Panc1 (cell line): ENCODE results near the gene TAF1A. TPM values are rescaled to one million over a fixed set of nuclear protein-coding genes. Genes with fewer than 3 reads are reported as not detected.

ENCODE experiments used
- ATAC-seq: fragments of 200-7000 bp; cut with Tn5 transposase; 2 replicates; pipeline ENCODE4 v1.9.1; 2020; ENCODE audit warnings: mild to moderate bottlenecking, moderate library complexity
- BruUV-seq: library from RNA; stranded (reverse); fragments of 400-500 nt; replicated peaks from 2 replicates; lab custom pipeline; 2021; lab: Mats Ljungman, UMichigan
- CTCF ChIA-PET: fragments of 300-600 bp; sonication (Branson Sonifier 250); formaldehyde crosslinking; loops from one replicate; lab custom pipeline; 2022; ENCODE audit warnings: antibody characterized with exemption; lab: Charles Lee
- POLR2A ChIA-PET: fragments of 300-600 bp; sonication (Branson Sonifier 250); formaldehyde crosslinking; loops from one replicate; lab custom pipeline; 2022; ENCODE audit warnings: antibody characterized with exemption; lab: Charles Lee
- DNase-seq: peaks from one replicate; pipeline ENCODE4 v3.0.0-alpha.2; 2010; ENCODE audit warnings: low read depth, low spot score
- H3K27ac ChIP-seq: 2 replicates; pipeline ENCODE4 v1.5.1; 2011; ENCODE audit warnings: mild to moderate bottlenecking, low read length, inconsistent platforms
- H3K27me3 ChIP-seq: fragments of 200-500 bp; sonication (Bioruptor generic); 2 replicates; pipeline ENCODE4 v1.6.0; 2014; ENCODE audit warnings: low read length, inconsistent platforms; ENCODE audit not compliant: control insufficient read depth, insufficient read depth
- H3K36me3 ChIP-seq: fragments of 200-500 bp; sonication (Bioruptor generic); 2 replicates; pipeline ENCODE4 v1.5.1; 2014; ENCODE audit warnings: inconsistent platforms, mild to moderate bottlenecking, low read length, moderate library complexity; ENCODE audit not compliant: control insufficient read depth, insufficient read depth
- H3K4me1 ChIP-seq: 2 replicates; pipeline ENCODE4 v1.5.1; 2011; ENCODE audit warnings: inconsistent platforms, mild to moderate bottlenecking, low read length, moderate library complexity; ENCODE audit not compliant: control insufficient read depth, insufficient read depth
- H3K4me3 ChIP-seq, 2 experiments: 2 replicates each; pipeline ENCODE4 v1.5.1; 2011 to 2012; ENCODE audit warnings: low read depth in 2 of 2, low read length in 2 of 2, mild to moderate bottlenecking in 2 of 2, inconsistent platforms in 1 of 2, moderate library complexity in 1 of 2
- H3K9me3 ChIP-seq: fragments of 200-500 bp; sonication (Bioruptor generic); 2 replicates; pipeline ENCODE4 v1.5.1; 2014; ENCODE audit warnings: low read depth, mild to moderate bottlenecking, inconsistent platforms, low read length, moderate library complexity; ENCODE audit not compliant: control insufficient read depth, insufficient read depth
- POLR2AphosphoS5 ChIP-seq: IDR thresholded peaks from 2 replicates; pipeline ENCODE4 v1.6.1; 2012; ENCODE audit warnings: mild to moderate bottlenecking, low read depth, low read length, moderate library complexity
- SIN3A ChIP-seq: IDR thresholded peaks from 2 replicates; pipeline ENCODE4 v1.6.1; 2012; ENCODE audit warnings: low read depth, mild to moderate bottlenecking, low read length, moderate library complexity, borderline replicate concordance; ENCODE audit not compliant: insufficient read depth
- TCF7L2 ChIP-seq: IDR thresholded peaks from 2 replicates; pipeline ENCODE4 v1.6.1; 2011; ENCODE audit warnings: mild to moderate bottlenecking, low read depth, low read length, inconsistent platforms
- in situ Hi-C: cut with HindIII; loops from 2 replicates; pipeline ENCODE4 v1.10.0; 2016; ENCODE audit warnings: low sequenced_read_pairs, low pct_unique_long_range_greater_than_20kb
- intact Hi-C: fragments of 100-400 bp; cut with micrococcal nuclease; formaldehyde crosslinking; loops from one replicate; pipeline ENCODE4 v1.10.0; 2022; ENCODE audit not compliant: unreplicated experiment
- total RNA-seq: library from RNA; stranded (reverse); gene quantifications from one replicate; pipeline ENCODE4 v1.2.1, GENCODE V29; 2021; ENCODE audit not compliant: unreplicated experiment
- TF ChIP-seq, protein P1 (sequence below): fragments of 450-650 bp; IDR thresholded peaks from 2 replicates; pipeline ENCODE4 v1.5.1; 2017; ENCODE audit warnings: mild to moderate bottlenecking
- TF ChIP-seq, protein P2 (sequence below), 2 experiments: IDR thresholded peaks; 2 replicates each; pipeline ENCODE4 v1.6.1; 2011 to 2012; ENCODE audit warnings: low read depth in 2 of 2, control low read depth in 1 of 2, low read length in 1 of 2, mild to moderate bottlenecking in 1 of 2, moderate library complexity in 1 of 2; ENCODE audit not compliant: insufficient read depth in 1 of 2

Gene TAF1A
- total RNA-seq, 1 experiment from 2014 or later = 11.6 TPM

DNA sequence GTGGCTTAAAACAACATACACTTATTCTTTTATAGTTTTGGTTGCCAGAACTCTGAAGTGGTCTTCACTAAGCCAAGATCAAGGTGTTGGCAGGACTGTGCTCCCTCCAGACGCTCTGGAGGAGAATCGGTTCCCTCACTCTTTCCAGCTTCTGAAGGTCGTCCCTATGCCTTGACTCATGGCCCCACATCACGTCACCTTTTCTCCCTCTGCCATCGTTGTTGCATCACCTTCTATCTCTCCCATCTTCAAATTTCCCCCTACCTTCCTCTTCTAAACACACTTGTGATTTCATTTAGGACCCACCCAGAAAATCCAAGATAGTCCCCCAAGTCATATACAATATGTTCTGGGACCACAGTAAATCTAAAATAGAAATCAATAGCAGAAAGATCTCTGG, 54.3 kb downstream of the TAF1A start:
- intact Hi-C loops = no loop called here
- DNase-seq (no peak), ATAC-seq (no peak)
- Histone ChIP-seq H3K9me3 (no peaks in the 10 kb centered on the region), H3K27me3 (no peaks in the 10 kb centered on the region), H3K36me3 (no peaks in the 10 kb centered on the region), H3K4me1 (no peaks in the 10 kb centered on the region), H3K4me3 (no peak overlapping the region), H3K27ac (no peak overlapping the region)
- ChIA-PET POLR2A (no interaction called here), CTCF (no interaction called here)
- TF ChIP-seq SIN3A (no peak), TCF7L2 (no peak), POLR2AphosphoS5 (no peak)
- TF ChIP-seq, protein P1, sequence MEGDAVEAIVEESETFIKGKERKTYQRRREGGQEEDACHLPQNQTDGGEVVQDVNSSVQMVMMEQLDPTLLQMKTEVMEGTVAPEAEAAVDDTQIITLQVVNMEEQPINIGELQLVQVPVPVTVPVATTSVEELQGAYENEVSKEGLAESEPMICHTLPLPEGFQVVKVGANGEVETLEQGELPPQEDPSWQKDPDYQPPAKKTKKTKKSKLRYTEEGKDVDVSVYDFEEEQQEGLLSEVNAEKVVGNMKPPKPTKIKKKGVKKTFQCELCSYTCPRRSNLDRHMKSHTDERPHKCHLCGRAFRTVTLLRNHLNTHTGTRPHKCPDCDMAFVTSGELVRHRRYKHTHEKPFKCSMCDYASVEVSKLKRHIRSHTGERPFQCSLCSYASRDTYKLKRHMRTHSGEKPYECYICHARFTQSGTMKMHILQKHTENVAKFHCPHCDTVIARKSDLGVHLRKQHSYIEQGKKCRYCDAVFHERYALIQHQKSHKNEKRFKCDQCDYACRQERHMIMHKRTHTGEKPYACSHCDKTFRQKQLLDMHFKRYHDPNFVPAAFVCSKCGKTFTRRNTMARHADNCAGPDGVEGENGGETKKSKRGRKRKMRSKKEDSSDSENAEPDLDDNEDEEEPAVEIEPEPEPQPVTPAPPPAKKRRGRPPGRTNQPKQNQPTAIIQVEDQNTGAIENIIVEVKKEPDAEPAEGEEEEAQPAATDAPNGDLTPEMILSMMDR = no peak
- TF ChIP-seq, protein P2, sequence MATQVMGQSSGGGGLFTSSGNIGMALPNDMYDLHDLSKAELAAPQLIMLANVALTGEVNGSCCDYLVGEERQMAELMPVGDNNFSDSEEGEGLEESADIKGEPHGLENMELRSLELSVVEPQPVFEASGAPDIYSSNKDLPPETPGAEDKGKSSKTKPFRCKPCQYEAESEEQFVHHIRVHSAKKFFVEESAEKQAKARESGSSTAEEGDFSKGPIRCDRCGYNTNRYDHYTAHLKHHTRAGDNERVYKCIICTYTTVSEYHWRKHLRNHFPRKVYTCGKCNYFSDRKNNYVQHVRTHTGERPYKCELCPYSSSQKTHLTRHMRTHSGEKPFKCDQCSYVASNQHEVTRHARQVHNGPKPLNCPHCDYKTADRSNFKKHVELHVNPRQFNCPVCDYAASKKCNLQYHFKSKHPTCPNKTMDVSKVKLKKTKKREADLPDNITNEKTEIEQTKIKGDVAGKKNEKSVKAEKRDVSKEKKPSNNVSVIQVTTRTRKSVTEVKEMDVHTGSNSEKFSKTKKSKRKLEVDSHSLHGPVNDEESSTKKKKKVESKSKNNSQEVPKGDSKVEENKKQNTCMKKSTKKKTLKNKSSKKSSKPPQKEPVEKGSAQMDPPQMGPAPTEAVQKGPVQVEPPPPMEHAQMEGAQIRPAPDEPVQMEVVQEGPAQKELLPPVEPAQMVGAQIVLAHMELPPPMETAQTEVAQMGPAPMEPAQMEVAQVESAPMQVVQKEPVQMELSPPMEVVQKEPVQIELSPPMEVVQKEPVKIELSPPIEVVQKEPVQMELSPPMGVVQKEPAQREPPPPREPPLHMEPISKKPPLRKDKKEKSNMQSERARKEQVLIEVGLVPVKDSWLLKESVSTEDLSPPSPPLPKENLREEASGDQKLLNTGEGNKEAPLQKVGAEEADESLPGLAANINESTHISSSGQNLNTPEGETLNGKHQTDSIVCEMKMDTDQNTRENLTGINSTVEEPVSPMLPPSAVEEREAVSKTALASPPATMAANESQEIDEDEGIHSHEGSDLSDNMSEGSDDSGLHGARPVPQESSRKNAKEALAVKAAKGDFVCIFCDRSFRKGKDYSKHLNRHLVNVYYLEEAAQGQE (IDR thresholded peaks at IDR 0.05; ENCODE audit: insufficient read depth in 1 of 2, low read depth in 2 of 2, low read length in 1 of 2) = no peak
- BruUV-seq = no TSS peak
- in situ Hi-C loops = no loop called here

DNA sequence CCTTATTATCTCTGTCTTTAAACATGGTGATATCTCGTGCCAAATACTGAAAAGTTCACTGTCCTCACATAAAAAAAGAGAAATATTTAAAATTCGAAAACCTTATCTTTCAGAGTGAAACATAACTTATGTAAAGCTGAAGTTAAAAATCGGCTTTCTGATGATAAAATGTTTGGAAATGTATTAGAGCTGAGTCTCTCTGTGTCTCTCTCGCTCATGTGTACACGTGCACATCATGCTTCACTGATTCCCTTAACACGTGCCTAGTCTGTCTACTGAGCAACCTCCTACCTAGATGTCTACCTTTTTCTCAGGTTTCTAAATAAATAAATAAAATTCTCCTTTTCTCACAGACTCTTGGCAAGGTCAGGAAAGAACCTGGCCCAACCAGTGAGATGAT, 58.9 kb downstream of the TAF1A start:
- no TSS peak for BruUV-seq
- Histone ChIP-seq H3K9me3 (no peaks in the 10 kb centered on the region), H3K36me3 (no peaks in the 10 kb centered on the region), H3K27me3 (no peaks in the 10 kb centered on the region), H3K4me3 (no peak overlapping the region), H3K4me1 (no peaks in the 10 kb centered on the region), H3K27ac (no peak overlapping the region)
- intact Hi-C loops (no loop called here), in situ Hi-C loops (no loop called here)
- ATAC-seq (no peak), DNase-seq (no peak)
- ChIA-PET CTCF (no interaction called here), POLR2A (no interaction called here)
- TF ChIP-seq POLR2AphosphoS5 (no peak), TCF7L2 (no peak), SIN3A (no peak)
- TF ChIP-seq, protein P1 = no peak
